ENCODE data around the gene TSKU.

TSKU gene

GRCh38 chr11:76771446-76772099 lies 11.6 kb upstream of the TSKU start:
- no peak for DNase-seq

GRCh38 chr11:76772100-76772782 lies 10.9 kb upstream of the TSKU start:
- DNase-seq, result no peak

- no peak for DNase-seq
Measured at GRCh38 chr11:76772783-76773106, 10.4 kb upstream of the TSKU start.

GRCh38 chr11:76773921-76774361 lies 9.2 kb upstream of the TSKU start:
- no peak for DNase-seq

DNA sequence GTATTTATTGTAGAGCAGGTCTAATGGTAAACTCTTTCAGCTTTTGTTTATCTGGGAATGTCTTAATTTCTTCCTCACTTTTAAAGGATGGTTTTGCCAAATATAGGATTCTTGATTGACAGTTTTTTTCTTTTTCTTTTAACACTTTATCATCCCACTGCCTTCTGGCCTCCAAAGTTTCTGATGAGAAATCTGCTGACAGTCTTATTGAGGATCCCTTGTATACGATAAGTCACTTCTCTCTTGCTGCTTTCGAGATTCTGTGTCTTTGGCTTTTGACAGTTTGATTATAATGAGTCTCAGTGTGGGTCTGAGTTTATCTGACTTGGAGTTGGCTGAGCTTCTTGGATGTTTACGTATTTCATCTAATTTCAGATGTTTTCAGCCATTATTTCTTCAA lies 6.7 kb upstream of the TSKU start:
- DNase-seq, result no peak

- no peak for DNase-seq
Measured at GRCh38 chr11:76777305-76777704, 5.9 kb upstream of the TSKU start.

DNA sequence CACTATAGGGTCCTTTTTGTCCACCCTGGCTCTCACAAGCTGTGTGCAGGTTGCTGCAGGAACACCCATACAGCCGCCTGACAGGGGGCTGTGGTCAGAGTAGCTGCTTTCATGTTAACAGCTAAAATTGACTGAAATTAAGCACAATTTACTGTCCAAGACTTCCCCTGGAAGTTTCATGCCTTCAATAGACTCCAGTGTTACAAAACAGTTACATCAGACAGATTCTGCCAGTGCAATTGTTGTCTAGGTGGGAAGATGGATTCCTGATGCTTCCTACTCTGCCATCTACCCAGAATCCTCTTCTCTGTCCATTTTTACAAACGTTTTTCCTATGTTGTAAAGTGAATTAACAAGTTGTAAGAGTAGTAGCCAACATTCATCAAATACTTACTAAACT lies 5.3 kb upstream of the TSKU start:
- no peak for DNase-seq

DNA sequence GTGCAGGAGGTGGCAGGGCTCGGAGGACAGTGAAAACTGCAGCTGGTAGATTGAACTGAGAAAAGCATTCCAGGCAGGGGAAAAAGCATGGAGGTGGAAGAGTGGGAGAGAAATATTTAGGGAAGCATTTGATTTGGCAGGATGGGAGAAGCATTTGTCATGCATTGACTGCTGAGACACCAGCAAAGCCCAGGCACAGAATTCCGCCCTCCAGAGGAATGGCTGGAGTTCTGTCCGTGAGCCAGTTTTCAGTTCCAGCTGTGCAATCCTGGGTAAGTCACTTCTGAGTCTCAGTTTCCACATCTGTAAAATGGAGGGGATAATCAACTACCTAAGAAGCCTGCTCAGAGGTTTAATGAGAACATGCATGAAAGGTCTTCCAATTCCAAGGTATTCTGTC lies 4.3 kb upstream of the TSKU start:
- no peak for DNase-seq

GRCh38 chr11:76781046-76781801 lies 1.9 kb upstream of the TSKU start:
- DNase-seq, result no peak

DNA sequence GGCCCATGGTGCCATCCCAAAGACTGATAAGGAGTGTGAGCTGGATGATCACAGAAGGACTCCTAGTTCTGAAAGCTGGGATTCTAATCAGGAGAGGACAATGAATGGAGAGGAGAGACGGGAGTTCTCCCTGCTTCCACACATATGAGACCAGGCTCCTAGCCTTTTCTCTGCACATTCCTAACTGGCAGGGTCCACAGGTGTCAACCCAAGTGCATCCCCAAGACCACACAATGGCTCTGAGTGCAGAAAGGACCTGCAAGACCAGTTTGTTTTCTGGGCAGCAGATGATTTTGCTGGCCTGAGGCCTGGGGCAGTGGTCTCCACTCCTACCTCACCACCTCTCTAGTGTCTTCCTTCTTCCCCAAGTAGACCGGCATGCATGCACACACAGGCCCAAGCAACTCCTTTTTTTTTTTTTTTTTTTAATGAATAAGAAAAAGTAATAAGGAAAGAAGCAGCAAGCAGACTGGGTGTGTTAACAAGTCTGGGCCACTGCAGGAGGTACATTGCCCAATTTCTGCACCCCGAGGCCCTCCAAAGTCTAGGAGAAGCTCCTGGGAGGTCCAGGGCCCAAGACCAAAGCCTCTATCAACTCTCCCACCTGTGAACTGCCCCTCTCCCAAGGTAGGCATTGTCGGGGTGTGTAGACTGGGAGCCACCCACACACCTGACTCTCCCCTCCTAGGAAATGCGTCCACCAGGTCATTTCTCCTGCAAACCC lies 1.2 kb upstream of the TSKU start:
- DNase-seq, result no peak

DNA sequence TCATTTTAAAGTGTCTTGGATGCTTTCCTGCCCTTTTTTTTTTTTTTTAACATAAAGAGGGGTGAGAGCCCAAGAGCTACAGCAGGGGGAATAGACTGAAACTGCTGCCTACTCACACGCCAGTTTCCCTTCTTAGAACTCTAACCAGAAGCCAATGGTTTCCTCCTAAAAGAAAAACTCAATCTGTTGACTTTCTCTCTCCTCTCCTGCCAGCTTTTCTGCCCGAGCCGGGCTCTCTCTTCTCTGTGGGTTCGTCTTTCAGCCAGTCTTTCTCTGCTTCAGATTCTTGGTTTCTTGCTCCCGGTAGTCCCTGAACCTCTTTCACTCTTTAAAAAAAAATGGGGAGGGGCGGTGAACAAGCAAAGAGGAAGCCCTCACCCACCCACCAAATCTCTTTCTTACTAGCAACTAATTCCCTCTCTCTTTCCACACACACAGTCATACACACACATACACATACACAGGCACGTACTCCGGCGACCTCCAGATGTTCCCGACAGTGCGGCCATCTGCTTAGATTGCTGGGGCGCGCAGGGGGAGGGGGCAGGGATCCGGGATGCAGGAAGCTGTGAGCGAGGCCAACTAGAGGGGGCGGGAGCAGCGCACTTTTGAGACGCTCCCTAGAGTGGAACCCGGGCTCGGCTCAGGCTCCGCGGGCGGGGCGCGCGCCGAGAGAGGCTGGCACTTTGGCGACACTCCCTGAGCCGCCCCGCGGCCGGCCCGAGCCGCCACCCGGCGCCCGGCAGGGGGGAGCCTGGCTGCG lies 444 bp upstream of the TSKU start:
- peak; percentile 74 for DNase-seq

DNA sequence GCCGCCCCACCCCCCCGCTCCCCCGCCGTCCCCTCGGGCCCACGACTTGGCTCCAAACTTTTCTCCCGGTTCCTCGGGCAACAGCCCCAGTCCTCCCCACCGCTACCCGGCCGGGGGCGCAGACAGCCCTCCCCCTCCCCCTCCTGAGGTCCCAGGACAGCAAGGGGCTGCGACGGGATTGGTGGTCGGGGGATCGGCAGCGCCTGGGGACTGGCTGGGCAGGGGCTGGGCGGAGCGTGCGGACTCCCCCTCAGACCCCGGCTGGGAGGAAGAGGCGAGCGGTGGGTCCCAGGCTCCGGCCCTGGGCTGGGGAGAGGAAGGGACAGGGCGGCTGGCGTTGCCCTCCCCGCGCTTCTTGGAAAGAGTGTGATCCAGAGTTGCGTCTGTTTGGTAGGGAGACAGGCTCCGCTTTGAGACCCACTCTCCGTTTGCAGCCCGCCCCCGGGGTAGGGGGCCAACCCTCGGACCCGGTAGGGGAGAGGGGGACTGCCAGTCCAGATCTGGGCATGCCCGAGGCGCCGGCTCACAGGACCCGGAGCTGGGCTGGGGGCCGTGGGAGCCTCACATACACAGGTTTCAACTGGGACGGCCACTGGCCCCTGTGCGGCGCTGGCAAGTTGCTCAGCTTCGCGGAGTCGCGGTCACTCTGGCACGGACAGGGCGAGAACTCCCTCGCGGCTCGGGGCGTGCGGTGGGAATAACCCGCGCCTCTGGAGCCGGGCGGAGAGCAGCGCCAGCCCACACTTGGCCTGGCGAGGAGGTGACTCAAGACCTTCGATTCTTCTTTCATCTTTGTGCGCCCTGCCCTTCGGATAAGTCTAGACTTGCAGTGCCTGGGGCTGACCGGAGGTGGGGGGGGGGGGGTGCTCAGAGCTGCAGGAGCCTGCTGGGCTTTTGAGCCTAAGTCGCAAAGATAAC lies 999 bp downstream of the TSKU start:
- DNase-seq, result no peak

- DNase-seq, result no peak
Measured at GRCh38 chr11:76785513-76785912, 2.4 kb downstream of the TSKU start.

GRCh38 chr11:76786016-76786415 lies 2.9 kb downstream of the TSKU start:
- no peak for DNase-seq

DNA sequence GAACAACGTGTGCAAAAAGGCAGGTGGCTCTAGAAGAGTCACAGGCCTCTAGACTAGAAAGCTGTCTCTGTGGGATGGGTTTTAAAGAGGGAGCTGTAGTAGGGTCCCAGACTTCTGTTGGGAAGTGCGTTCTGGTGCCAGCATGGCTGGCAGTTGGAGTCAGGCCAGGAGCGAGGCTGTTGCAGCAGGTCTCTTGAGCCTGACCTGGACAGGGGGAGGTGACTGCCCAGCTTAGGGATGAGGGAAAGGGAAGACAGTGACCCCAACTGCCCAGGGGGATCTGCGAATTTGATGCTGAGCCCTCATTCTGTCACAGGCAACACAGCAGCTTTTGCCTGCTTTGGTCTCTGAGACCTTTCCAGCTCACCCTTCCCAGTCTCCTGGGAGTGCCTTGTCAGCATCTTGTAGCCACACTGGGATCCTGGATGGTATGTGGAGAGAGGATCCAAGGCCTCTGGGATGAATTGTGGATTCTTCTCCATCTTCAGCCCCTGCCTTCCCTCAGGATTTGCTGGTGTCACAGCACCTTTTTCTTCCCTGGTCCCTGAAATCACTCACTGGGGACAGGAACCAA lies 3.4 kb downstream of the TSKU start:
- no peak for DNase-seq

- DNase-seq, result no peak
Measured at GRCh38 chr11:76787271-76787670, 4.1 kb downstream of the TSKU start.

- DNase-seq, result no peak
Measured at GRCh38 chr11:76787911-76788596, 4.9 kb downstream of the TSKU start.

DNA sequence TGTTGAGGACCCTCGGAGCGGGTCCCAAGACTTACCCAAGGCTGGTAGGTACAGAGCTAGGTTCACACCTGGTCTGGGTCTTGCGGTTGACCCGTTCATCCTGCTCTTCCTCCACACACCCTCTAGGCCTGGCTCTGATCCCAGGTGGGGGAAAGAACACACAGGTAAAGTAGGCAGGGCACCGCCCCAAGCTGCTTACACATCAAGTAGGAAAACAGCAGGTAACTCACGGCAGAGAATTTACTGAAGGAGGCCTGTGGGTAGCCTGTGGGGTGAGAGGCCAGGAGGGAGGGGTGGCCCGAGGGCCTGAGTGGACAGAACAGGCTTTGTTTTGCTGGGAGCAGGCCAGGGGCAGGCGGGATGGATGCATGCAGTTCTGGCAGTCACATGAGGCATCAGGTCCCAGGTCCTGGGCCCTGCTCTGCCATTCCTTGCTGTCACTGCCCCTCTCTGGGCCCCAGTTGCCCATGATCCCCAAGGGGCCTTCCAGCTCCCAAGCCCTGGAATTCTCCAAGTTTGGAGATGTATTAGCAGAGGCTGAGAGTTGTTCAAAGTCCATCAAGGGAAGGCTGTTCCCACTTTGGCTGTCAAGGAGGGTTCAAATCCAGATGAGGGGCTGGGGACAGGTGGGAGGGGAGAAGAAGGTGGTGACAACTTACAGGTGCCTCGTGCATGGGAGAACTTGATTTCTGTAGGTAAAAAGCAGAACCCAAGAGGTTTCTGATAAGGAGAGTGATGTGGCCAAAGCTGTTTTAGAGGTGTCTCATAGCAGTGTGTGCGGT lies 5.7 kb downstream of the TSKU start:
- no peak for DNase-seq

DNA sequence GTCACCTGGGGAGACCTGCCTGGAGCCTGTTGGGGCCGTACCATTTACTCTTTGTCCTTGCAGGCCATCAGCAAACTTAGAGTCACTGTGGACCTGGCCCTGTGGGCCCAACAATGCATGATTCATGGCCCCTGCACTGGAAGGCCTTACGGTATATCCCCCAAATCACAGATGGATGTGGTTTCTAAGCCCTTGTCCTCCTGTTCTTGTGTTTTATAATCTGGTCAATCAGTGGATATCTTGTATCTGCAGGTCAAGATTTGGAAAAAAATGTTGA lies 6.2 kb downstream of the TSKU start:
- no peak for DNase-seq

- no peak for DNase-seq
Measured at GRCh38 chr11:76790251-76790650, 7.1 kb downstream of the TSKU start.

All from NCI-H774 (cell line).